SK-N-MC (cell line): ENCODE data around the gene CSTPP1.

Experiments
- EZH2 ChIP-seq: fragments of 200-600 bp; sonication (generic); IDR thresholded peaks from one replicate; pipeline ENCODE4 v1.6.1; 2017; ENCODE audit warnings: antibody characterized with exemption
- FOXP2 ChIP-seq: optimal IDR thresholded peaks from 2 replicates; pipeline ENCODE3; 2011; ENCODE audit warnings: mild to moderate bottlenecking, moderate library complexity; ENCODE audit not compliant: insufficient read depth; ENCODE audit errors: extremely low read length, control extremely low read depth
- POLR2AphosphoS5 ChIP-seq: IDR thresholded peaks from 2 replicates; pipeline ENCODE4 v1.6.1; 2012; ENCODE audit warnings: mild to moderate bottlenecking, low read depth, low read length, borderline replicate concordance

GRCh38 chr11:46999217-46999616 lies 62.7 kb downstream of the CSTPP1 start:
- TF ChIP-seq EZH2 (no peak), POLR2AphosphoS5 (no peak), FOXP2 (no peak)
